ENCODE data around the gene MRPL19. TPM values are rescaled to one million over a fixed set of nuclear protein-coding genes. Genes with fewer than 3 reads are reported as not detected.

MRPL19 gene
- total RNA-seq, 1 experiment from 2014 or later: 50.2 TPM

GRCh38 chr2:75597949-75598348 is 48.6 kb upstream of the MRPL19 start:
- CTCF ChIA-PET: no interaction called here

DNA sequence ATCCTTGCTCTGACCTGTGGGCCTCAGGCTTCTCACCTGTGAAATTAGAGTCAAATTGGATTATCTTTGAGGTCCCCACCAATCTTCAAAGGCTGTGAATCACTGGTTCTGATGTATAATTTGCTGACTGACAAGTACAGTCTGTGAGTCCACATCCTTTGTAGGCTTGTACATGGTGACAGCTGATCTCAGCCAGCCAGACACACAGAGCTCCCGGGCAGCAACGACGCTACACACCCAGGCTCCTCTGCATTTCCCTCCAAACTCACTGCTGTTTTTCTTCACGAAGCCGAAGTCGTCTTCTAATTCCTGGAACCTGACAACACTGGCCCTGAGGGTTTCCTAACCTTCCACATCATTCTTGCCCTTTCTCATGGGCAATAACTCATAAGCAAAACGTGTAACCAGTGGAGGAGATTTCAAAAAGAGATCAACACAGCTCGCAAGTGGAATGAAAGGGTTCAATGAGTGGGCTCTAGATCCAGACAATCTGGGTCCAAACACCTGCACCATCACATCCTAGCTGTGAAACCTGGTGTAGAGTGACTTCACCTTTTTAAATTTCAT is 47.9 kb upstream of the MRPL19 start:
- ChIA-PET POLR2A (no interaction called here), CTCF (no interaction called here)
- no peak for TF ChIP-seq POLR2AphosphoS5 (IDR thresholded peaks at IDR 0.05; ENCODE audit: low read depth, low read length)
- TF ChIP-seq REST (IDR thresholded peaks at IDR 0.05; ENCODE audit: insufficient read depth in 1 of 2, low read depth in 2 of 2, low read length in 1 of 2): no peak
- TF ChIP-seq TCF7L2 (IDR thresholded peaks at IDR 0.05; ENCODE audit: low read depth, low read length): no peak
- TF ChIP-seq, protein P1, sequence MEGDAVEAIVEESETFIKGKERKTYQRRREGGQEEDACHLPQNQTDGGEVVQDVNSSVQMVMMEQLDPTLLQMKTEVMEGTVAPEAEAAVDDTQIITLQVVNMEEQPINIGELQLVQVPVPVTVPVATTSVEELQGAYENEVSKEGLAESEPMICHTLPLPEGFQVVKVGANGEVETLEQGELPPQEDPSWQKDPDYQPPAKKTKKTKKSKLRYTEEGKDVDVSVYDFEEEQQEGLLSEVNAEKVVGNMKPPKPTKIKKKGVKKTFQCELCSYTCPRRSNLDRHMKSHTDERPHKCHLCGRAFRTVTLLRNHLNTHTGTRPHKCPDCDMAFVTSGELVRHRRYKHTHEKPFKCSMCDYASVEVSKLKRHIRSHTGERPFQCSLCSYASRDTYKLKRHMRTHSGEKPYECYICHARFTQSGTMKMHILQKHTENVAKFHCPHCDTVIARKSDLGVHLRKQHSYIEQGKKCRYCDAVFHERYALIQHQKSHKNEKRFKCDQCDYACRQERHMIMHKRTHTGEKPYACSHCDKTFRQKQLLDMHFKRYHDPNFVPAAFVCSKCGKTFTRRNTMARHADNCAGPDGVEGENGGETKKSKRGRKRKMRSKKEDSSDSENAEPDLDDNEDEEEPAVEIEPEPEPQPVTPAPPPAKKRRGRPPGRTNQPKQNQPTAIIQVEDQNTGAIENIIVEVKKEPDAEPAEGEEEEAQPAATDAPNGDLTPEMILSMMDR (IDR thresholded peaks at IDR 0.05): no peak
- TF ChIP-seq SIN3A (IDR thresholded peaks at IDR 0.05; ENCODE audit: borderline replicate concordance, insufficient read depth, low read depth, low read length): no peak
- in situ Hi-C loops (cut with HindIII; ENCODE audit: low pct_unique_long_range_greater_than_20kb, low sequenced_read_pairs) (no loop called here), intact Hi-C loops (cut with micrococcal nuclease; ENCODE audit: unreplicated experiment) (no loop called here)
- ATAC-seq (no peak), DNase-seq (ENCODE audit: low read depth, low spot score) (no peak)
- no TSS peak for BruUV-seq (replicated peaks)
- Histone ChIP-seq H3K9me3 (ENCODE audit: control insufficient read depth, insufficient read depth, low read depth, low read length) (no peaks in the 10 kb centered on the region), H3K4me3 (ENCODE audit: low read depth in 2 of 2, low read length in 2 of 2) (no peak overlapping the region), H3K27me3 (ENCODE audit: control insufficient read depth, insufficient read depth, low read length) (no peaks in the 10 kb centered on the region), H3K36me3 (ENCODE audit: control insufficient read depth, insufficient read depth, low read length) (no peaks in the 10 kb centered on the region), H3K27ac (ENCODE audit: low read length) (no peak overlapping the region), H3K4me1 (ENCODE audit: control insufficient read depth, insufficient read depth, low read length) (no peaks in the 10 kb centered on the region)

More at GRCh38 chr2:75597949-75598348, 48.6 kb upstream of the MRPL19 start:
- Histone ChIP-seq H3K27ac (ENCODE audit: low read length) (no peak overlapping the region), H3K27me3 (ENCODE audit: control insufficient read depth, insufficient read depth, low read length) (no peaks in the 10 kb centered on the region), H3K4me1 (ENCODE audit: control insufficient read depth, insufficient read depth, low read length) (no peaks in the 10 kb centered on the region), H3K4me3 (ENCODE audit: low read depth in 2 of 2, low read length in 2 of 2) (no peak overlapping the region), H3K9me3 (ENCODE audit: control insufficient read depth, insufficient read depth, low read depth, low read length) (no peaks in the 10 kb centered on the region), H3K36me3 (ENCODE audit: control insufficient read depth, insufficient read depth, low read length) (no peaks in the 10 kb centered on the region)
- intact Hi-C loops (cut with micrococcal nuclease; ENCODE audit: unreplicated experiment) (no loop called here), in situ Hi-C loops (cut with HindIII; ENCODE audit: low pct_unique_long_range_greater_than_20kb, low sequenced_read_pairs) (no loop called here)
- ATAC-seq (no peak), DNase-seq (ENCODE audit: low read depth, low spot score) (no peak)
- POLR2A ChIA-PET: no interaction called here
- no peak for TF ChIP-seq POLR2AphosphoS5 (IDR thresholded peaks at IDR 0.05; ENCODE audit: low read depth, low read length)
- TF ChIP-seq REST (IDR thresholded peaks at IDR 0.05; ENCODE audit: insufficient read depth in 1 of 2, low read depth in 2 of 2, low read length in 1 of 2): no peak
- TF ChIP-seq, protein P1 (IDR thresholded peaks at IDR 0.05): no peak
- TF ChIP-seq SIN3A (IDR thresholded peaks at IDR 0.05; ENCODE audit: borderline replicate concordance, insufficient read depth, low read depth, low read length): no peak
- BruUV-seq (replicated peaks): no TSS peak
